ENCODE measurements around the gene MPST.

MPST gene

DNA sequence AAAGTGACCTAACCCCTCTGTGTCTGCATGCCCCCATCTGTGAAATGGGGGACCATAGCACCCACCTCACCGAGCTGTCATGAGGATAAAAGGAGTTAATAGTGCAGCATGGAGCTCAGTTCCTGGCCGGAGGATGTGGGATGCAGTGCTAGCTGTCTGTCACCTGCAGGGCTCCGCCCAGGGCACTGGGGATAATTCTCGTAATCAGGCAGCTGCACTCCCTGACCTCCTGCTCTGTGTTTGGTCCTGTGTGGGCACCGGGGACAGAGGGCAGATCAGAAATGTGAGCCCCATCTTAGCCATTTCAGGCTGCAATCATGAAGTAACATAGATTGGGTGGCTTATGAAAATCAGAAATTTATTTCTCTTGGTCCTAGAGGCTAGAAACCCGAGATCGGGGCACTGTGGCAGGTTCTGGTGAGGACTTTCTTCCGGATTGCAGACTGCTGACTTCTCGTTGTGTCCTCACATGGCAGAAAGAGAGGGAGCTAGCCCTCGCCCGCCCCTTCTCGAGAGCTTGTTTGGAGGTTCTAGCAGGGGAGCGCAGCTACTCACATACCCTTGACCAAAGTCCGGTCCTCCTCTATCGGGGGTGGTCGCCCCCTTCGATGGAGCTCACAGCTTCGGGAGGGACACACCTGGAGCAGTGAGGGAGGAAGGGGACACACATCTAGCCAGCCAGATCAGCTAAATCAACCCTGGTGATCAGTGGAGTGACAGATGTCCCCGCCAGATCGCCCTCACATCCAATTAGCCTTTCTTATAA lies 35.2 kb downstream of the MPST start:
- DNase-seq (ENCODE audit: extremely low read depth, insufficient read length): no peak
- H3K27me3 ChIP-seq (replicated peaks; ENCODE audit: control insufficient read depth, insufficient read depth, low read length): no peaks in the 10 kb centered on the region
- H3K4me3 ChIP-seq (replicated peaks; ENCODE audit: low read depth, low read length): no peak overlapping the region
- no peaks in the 10 kb centered on the region; the same call in none of the 2 replicates for H3K36me3 ChIP-seq (ENCODE audit: control insufficient read depth, insufficient read depth, low read length)
- TF ChIP-seq, protein P1, sequence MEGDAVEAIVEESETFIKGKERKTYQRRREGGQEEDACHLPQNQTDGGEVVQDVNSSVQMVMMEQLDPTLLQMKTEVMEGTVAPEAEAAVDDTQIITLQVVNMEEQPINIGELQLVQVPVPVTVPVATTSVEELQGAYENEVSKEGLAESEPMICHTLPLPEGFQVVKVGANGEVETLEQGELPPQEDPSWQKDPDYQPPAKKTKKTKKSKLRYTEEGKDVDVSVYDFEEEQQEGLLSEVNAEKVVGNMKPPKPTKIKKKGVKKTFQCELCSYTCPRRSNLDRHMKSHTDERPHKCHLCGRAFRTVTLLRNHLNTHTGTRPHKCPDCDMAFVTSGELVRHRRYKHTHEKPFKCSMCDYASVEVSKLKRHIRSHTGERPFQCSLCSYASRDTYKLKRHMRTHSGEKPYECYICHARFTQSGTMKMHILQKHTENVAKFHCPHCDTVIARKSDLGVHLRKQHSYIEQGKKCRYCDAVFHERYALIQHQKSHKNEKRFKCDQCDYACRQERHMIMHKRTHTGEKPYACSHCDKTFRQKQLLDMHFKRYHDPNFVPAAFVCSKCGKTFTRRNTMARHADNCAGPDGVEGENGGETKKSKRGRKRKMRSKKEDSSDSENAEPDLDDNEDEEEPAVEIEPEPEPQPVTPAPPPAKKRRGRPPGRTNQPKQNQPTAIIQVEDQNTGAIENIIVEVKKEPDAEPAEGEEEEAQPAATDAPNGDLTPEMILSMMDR (IDR thresholded peaks at IDR 0.05; ENCODE audit: insufficient read depth, low read length, poor library complexity, severe bottlenecking): no peak

DNA sequence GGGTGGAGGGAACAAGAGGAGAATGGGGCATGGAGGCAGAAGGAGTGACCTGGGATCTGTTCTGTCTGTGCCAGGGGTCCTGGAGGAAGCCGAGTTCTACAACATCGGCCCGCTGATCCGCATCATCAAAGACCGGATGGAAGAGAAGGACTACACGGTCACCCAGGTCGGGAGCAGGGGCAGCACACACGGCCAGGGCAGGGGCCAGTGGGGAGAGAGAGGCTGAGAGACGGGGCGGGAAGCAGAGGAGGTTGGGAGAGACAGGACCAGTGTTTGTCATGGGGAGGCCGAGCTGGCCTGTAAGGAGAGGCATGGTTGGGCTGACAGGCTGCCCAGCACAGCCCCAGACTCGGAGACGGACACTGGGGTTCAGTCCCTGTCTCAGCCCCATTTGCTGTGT lies 36.7 kb downstream of the MPST start:
- no peak for DNase-seq (ENCODE audit: extremely low read depth, insufficient read length)
- no peak overlapping the region for H3K4me3 ChIP-seq (replicated peaks; ENCODE audit: low read depth, low read length)
- H3K36me3 ChIP-seq (ENCODE audit: control insufficient read depth, insufficient read depth, low read length): no peaks in the 10 kb centered on the region; the same call in none of the 2 replicates
- TF ChIP-seq, protein P1 (IDR thresholded peaks at IDR 0.05; ENCODE audit: insufficient read depth, low read length, poor library complexity, severe bottlenecking): no peak
- no peaks in the 10 kb centered on the region for H3K27me3 ChIP-seq (replicated peaks; ENCODE audit: control insufficient read depth, insufficient read depth, low read length)

DNA sequence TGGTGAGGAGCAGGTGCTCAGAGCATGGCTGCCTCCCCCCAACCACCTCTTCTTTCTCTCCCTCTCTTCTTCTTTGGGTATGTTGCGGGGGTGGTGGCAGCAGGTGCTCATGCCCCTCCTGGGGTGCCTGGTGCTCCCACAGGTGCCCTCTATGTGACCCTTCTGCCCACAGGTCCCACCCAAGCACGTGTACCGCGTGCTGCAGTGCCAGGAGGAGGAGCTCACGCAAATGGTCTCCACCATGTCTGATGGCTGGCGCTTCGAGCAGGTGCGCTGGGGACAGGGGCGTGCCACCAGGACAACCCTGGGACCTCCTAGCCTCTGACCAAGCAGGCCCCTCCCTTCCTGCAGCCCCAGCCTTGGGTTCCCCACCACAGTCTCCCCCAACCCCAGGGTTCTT lies 37.7 kb downstream of the MPST start:
- TF ChIP-seq, protein P1 (IDR thresholded peaks at IDR 0.05; ENCODE audit: insufficient read depth, low read length, poor library complexity, severe bottlenecking): no peak
- no peak overlapping the region for H3K4me3 ChIP-seq (replicated peaks; ENCODE audit: low read depth, low read length)
- no peaks in the 10 kb centered on the region; the same call in none of the 2 replicates for H3K36me3 ChIP-seq (ENCODE audit: control insufficient read depth, insufficient read depth, low read length)
- no peak for DNase-seq (ENCODE audit: extremely low read depth, insufficient read length)
- no peaks in the 10 kb centered on the region for H3K27me3 ChIP-seq (replicated peaks; ENCODE audit: control insufficient read depth, insufficient read depth, low read length)

DNA sequence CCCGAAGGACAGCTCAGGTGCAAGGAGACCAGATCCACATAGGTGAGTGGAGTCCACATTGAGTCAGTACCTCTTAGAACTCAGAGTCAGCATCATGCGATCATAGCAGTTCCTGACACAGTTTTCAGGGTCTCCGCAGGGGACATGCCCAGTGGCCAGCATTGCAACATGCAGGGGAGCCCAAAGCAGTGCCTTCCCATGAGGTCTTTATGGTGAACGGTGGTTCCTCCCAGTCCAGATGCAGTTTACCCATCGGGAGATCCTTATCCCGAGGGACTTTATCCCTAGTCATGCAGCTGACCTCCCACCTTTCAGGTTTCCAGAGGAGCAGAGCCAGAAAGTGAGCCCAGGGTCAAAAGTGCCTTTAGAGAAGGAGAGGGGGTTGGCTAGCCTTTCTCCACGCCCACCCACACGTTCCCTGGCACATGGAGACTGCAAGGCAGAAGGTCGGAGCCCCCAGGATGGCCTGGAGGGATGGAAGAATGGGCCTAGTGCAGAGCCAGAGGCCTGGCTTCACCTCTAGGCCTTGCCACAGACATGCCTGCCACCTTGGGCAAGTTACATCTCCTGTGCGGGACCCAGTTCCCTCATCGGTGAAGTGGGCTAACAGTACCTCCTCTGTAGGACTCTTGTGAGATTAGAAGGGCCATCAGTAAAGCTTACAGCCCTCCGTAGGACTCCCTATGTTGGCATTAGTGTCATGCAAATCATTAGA lies 38.4 kb downstream of the MPST start:
- Histone ChIP-seq H3K36me3 (ENCODE audit: control insufficient read depth, insufficient read depth, low read length) (no peaks in the 10 kb centered on the region; the same call in none of the 2 replicates), H3K27me3 (replicated peaks; ENCODE audit: control insufficient read depth, insufficient read depth, low read length) (no peaks in the 10 kb centered on the region), H3K4me3 (replicated peaks; ENCODE audit: low read depth, low read length) (no peak overlapping the region)
- DNase-seq (ENCODE audit: extremely low read depth, insufficient read length): no peak
- TF ChIP-seq, protein P1 (IDR thresholded peaks at IDR 0.05; ENCODE audit: insufficient read depth, low read length, poor library complexity, severe bottlenecking): no peak

DNA sequence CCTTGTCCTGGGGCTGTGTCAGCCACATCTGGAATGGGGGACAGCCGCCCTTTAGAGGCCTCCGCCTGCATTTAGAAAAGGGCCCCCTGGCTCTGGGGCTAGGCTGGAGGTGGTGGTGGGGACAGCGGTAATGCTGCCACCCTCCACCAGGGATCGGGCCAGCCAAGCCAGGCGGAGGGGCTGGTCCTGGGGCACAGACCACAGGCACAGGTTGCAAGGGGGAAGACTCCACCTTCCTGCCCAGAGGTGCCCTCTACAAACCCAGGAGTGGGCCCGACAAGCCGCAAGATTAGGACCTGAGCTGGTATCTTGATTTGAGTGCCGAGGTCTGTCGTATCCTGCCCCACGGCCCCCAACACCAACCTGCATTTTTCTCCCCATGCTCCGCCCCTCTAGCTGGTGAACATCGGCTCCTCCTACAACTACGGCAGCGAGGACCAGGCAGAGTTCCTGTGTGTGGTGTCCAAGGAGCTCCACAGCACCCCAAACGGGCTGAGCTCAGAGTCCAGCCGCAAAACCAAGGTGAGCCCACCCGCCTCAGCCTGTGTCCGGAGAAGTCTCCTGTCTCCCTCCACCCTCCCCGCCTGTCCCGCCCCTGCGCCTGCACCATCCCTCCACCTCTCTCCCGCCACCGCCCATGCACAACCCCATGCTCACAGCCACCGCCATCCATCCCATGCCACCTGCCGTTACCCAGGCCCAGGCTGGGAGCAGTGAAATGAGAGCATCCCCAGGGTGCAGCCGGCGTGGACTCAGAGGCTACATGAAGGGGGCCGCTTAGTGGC lies 39.6 kb downstream of the MPST start:
- Histone ChIP-seq H3K36me3 (ENCODE audit: control insufficient read depth, insufficient read depth, low read length) (no peaks in the 10 kb centered on the region; the same call in none of the 2 replicates), H3K4me3 (replicated peaks; ENCODE audit: low read depth, low read length) (no peak overlapping the region), H3K27me3 (replicated peaks; ENCODE audit: control insufficient read depth, insufficient read depth, low read length) (no peaks in the 10 kb centered on the region)
- no peak for DNase-seq (ENCODE audit: extremely low read depth, insufficient read length)
- TF ChIP-seq, protein P1 (IDR thresholded peaks at IDR 0.05; ENCODE audit: insufficient read depth, low read length, poor library complexity, severe bottlenecking): no peak

Measured in GM06990 (cell line).